HG03108 (cell line): ENCODE results near the gene BDH2.

Source experiments
- ATAC-seq: cut with Tn5 transposase; IDR thresholded peaks from one replicate; pipeline ENCODE4 v1.9.1; 2021; ENCODE audit warnings: moderate library complexity; ENCODE audit not compliant: unreplicated experiment

BDH2 gene

DNA sequence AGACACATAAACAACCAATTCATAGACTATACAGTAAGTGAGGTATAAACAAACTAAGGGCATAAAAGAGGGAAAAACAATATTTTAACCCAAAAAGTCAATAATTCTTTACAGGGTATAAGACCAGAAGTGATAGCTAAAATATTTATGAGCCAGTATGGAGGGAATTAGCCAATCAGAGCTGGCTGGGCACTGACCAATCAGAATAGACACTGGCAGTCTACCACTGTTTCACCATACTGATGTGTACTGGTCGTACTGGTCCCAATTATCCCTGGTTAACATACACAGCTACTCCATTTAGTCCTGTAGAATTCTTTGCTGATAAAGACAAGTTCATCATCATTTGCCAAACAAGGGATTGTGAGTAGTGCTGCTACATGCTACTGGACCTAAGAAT is 70.3 kb downstream of the BDH2 start:
- ATAC-seq = no peak
